ENCODE results near the gene PPFIA2.

Gene PPFIA2

GRCh38 chr12:81542065-81543010 is 216.8 kb downstream of the PPFIA2 start:
- no peak for DNase-seq

- no peak for DNase-seq
These were observed 218.0 kb downstream of the PPFIA2 start for GRCh38 chr12:81541121-81541520.

- no peak for DNase-seq
These were observed 219.9 kb downstream of the PPFIA2 start for GRCh38 chr12:81539279-81539678.

- DNase-seq = no peak
These were observed 226.1 kb downstream of the PPFIA2 start for GRCh38 chr12:81533054-81533453.

- no peak for DNase-seq
These were observed 228.8 kb downstream of the PPFIA2 start for GRCh38 chr12:81530352-81530751.

- DNase-seq = no peak
These were observed 238.8 kb downstream of the PPFIA2 start for GRCh38 chr12:81520064-81520945.

- DNase-seq = no peak
These were observed 240.5 kb downstream of the PPFIA2 start for GRCh38 chr12:81518638-81519037.

- DNase-seq = no peak
These were observed 241.9 kb downstream of the PPFIA2 start for GRCh38 chr12:81517296-81517695.

- no peak for DNase-seq
These were observed 256.0 kb downstream of the PPFIA2 start for GRCh38 chr12:81502912-81503695.

- DNase-seq = no peak
These were observed 258.4 kb downstream of the PPFIA2 start for GRCh38 chr12:81500788-81501187.

GRCh38 chr12:81499809-81500208 is 259.3 kb downstream of the PPFIA2 start:
- DNase-seq = no peak

- DNase-seq = no peak
These were observed 266.9 kb downstream of the PPFIA2 start for GRCh38 chr12:81492131-81492720.

GRCh38 chr12:81472934-81473333 is 286.2 kb downstream of the PPFIA2 start:
- no peak for DNase-seq

GRCh38 chr12:81470923-81471322 is 288.2 kb downstream of the PPFIA2 start:
- no peak for DNase-seq

- DNase-seq = no peak
These were observed 290.9 kb downstream of the PPFIA2 start for GRCh38 chr12:81468206-81468605.

GRCh38 chr12:81465876-81466275 is 293.3 kb downstream of the PPFIA2 start:
- DNase-seq = no peak

GRCh38 chr12:81465191-81465590 is 294.0 kb downstream of the PPFIA2 start:
- DNase-seq = no peak

GRCh38 chr12:81461163-81461562 is 298.0 kb downstream of the PPFIA2 start:
- DNase-seq = no peak

- no peak for DNase-seq
These were observed 308.0 kb downstream of the PPFIA2 start for GRCh38 chr12:81450920-81451739.

- no peak for DNase-seq
These were observed 317.5 kb downstream of the PPFIA2 start for GRCh38 chr12:81441629-81442028.

- DNase-seq = no peak
These were observed 319.1 kb downstream of the PPFIA2 start for GRCh38 chr12:81440001-81440400.

GRCh38 chr12:81439344-81439743 is 319.8 kb downstream of the PPFIA2 start:
- DNase-seq = no peak
